Hepatocyte (in vitro differentiated cells): ENCODE data around the gene CSF1R. TPM values are rescaled to one million over a fixed set of nuclear protein-coding genes. Genes with fewer than 3 reads are reported as not detected.

Experiments used
- DNase-seq: peaks from one replicate; pipeline ENCODE4 v3.0.0-alpha.2; 2016; ENCODE audit warnings: low spot score
- H2AFZ ChIP-seq: fragments of 200-600 bp; sonication (generic); 2 replicates; pipeline ENCODE4 v1.6.0; 2016; ENCODE audit warnings: antibody characterized with exemption, mild to moderate bottlenecking
- H3K27ac ChIP-seq: fragments of 200-600 bp; sonication (generic); 2 replicates; pipeline ENCODE4 v1.5.1; 2016; ENCODE audit warnings: mild to moderate bottlenecking
- H3K27me3 ChIP-seq: fragments of 200-600 bp; sonication (generic); 2 replicates; pipeline ENCODE4 v1.6.1; 2016
- H3K36me3 ChIP-seq: fragments of 200-600 bp; sonication (generic); replicated peaks from 2 replicates; pipeline ENCODE4 v1.5.1; 2016; ENCODE audit warnings: low read depth; ENCODE audit not compliant: insufficient read depth
- H3K4me1 ChIP-seq: fragments of 200-600 bp; sonication (generic); 2 replicates; pipeline ENCODE4 v1.5.1; 2016; ENCODE audit warnings: mild to moderate bottlenecking, moderate library complexity; ENCODE audit not compliant: insufficient read depth
- H3K4me2 ChIP-seq: fragments of 200-600 bp; sonication (generic); 2 replicates; pipeline ENCODE4 v1.6.0; 2016
- H3K4me3 ChIP-seq: fragments of 200-600 bp; sonication (generic); 2 replicates; pipeline ENCODE4 v1.5.1; 2016; ENCODE audit warnings: mild to moderate bottlenecking
- H3K79me2 ChIP-seq: fragments of 200-600 bp; sonication (generic); 2 replicates; pipeline ENCODE4 v1.6.0; 2017; ENCODE audit warnings: mild to moderate bottlenecking
- H3K9me2 ChIP-seq: fragments of 200-600 bp; sonication (generic); replicated peaks from 2 replicates; pipeline ENCODE4 v1.6.0; 2017; ENCODE audit warnings: mild to moderate bottlenecking; ENCODE audit not compliant: insufficient read depth
- H3K9me3 ChIP-seq: fragments of 200-600 bp; sonication (generic); 2 replicates; pipeline ENCODE4 v1.5.1; 2016; ENCODE audit warnings: low read depth, mild to moderate bottlenecking
- H4K20me1 ChIP-seq: fragments of 200-600 bp; sonication (generic); 2 replicates; pipeline ENCODE4 v1.6.0; 2016; ENCODE audit warnings: mild to moderate bottlenecking; ENCODE audit not compliant: insufficient read depth, poor library complexity, severe bottlenecking
- EZH2 ChIP-seq: fragments of 200-600 bp; sonication (generic); IDR thresholded peaks from 2 replicates; pipeline ENCODE4 v1.6.1; 2016; ENCODE audit warnings: antibody characterized with exemption, mild to moderate bottlenecking, borderline replicate concordance
- EZH2phosphoT487 ChIP-seq: fragments of 200-600 bp; sonication (generic); IDR thresholded peaks from one replicate; pipeline ENCODE4 v1.6.1; 2018; ENCODE audit warnings: antibody characterized with exemption, mild to moderate bottlenecking, low read depth, moderate library complexity; ENCODE audit not compliant: unreplicated experiment, severe bottlenecking
- WGBS: methylation state at CpG from one replicate; pipeline ENCODE4 v1.1.6; 2016; ENCODE audit warnings: low lambda C conversion rate; ENCODE audit errors: missing lambda C conversion rate; 5-methylcytosine and 5-hydroxymethylcytosine counted together
- polyA plus RNA-seq: library from polyadenylated mRNA; unstranded; fragments of >200 nt; fragmentation: Nextera tagmentation; extraction: Ambion mirVana; gene quantifications from 2 replicates; pipeline ENCODE4 v1.2.1, GENCODE V29; 2016
- total RNA-seq: library from RNA; depleted of rRNA; stranded (reverse); fragments of >200 nt; gene quantifications from 2 replicates; pipeline ENCODE4 v1.2.3, GENCODE V29; 2014
- TF ChIP-seq, protein P1 (sequence below): fragments of 200-600 bp; sonication (generic); IDR thresholded peaks from 2 replicates; pipeline ENCODE4 v1.5.1; 2016; ENCODE audit warnings: antibody characterized with exemption, mild to moderate bottlenecking; ENCODE audit not compliant: poor library complexity

CSF1R gene
- total and polyA plus RNA-seq, 2 experiments from 2014 or later = 3.6 to 4.7 TPM

DNA sequence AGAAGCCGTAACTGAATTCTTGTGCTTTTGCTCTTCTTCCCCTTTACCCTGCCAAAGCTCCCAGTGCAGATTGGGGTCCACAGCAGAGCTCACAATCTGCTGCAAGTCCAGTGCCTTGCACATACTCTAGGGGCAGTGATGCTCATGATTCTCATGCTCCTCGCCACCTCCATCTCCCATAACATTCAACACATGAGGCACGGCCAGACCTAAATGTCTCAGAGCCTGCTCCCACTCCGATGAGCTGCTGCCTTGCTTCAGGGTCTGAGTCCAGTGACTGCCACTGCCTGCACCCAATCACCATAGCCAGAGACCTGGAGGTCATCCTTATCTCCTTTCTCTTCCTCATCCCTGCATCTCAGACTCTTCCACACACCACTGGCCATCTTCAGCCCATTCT is 10.5 kb downstream of the CSF1R start:
- H3K4me3 ChIP-seq = no peak overlapping the region
- no peak for DNase-seq
- no peaks in the 10 kb centered on the region for H4K20me1 ChIP-seq
- H3K9me2 ChIP-seq = no peaks in the 10 kb centered on the region
- H3K4me1 ChIP-seq = no peaks in the 10 kb centered on the region
- no peaks in the 10 kb centered on the region for H3K9me3 ChIP-seq
- 75% methylated on average over 4 of the region's 4 CpGs for WGBS
- H3K27me3 ChIP-seq = no peaks in the 10 kb centered on the region
- no peak overlapping the region for H2AFZ ChIP-seq
- no peak overlapping the region for H3K4me2 ChIP-seq
- H3K36me3 ChIP-seq = no peaks in the 10 kb centered on the region
- H3K79me2 ChIP-seq = no peaks in the 10 kb centered on the region
- no peak overlapping the region for H3K27ac ChIP-seq
- TF ChIP-seq, protein P1, sequence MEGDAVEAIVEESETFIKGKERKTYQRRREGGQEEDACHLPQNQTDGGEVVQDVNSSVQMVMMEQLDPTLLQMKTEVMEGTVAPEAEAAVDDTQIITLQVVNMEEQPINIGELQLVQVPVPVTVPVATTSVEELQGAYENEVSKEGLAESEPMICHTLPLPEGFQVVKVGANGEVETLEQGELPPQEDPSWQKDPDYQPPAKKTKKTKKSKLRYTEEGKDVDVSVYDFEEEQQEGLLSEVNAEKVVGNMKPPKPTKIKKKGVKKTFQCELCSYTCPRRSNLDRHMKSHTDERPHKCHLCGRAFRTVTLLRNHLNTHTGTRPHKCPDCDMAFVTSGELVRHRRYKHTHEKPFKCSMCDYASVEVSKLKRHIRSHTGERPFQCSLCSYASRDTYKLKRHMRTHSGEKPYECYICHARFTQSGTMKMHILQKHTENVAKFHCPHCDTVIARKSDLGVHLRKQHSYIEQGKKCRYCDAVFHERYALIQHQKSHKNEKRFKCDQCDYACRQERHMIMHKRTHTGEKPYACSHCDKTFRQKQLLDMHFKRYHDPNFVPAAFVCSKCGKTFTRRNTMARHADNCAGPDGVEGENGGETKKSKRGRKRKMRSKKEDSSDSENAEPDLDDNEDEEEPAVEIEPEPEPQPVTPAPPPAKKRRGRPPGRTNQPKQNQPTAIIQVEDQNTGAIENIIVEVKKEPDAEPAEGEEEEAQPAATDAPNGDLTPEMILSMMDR = no peak
- no peak for TF ChIP-seq EZH2phosphoT487
- no peak for TF ChIP-seq EZH2

DNA sequence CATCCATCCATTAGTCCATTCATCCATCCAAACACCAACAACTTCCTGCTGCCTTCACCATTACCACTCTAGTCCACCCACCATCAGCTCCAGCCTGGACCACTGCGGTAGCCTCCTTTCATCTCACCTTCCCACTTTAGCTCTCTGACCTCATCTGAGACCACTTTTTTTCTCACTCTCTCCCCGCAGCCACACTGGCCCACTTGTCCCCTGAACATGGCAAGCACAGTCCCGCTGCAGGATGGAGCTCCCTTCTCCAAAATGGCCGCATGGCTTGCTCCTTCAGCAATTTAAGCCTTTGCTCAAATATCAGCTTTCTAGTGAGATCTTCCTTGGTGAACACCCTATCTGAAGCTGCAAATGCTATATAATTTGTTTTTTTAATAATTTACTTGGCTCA is 11.1 kb downstream of the CSF1R start:
- no peaks in the 10 kb centered on the region for H3K36me3 ChIP-seq
- TF ChIP-seq EZH2phosphoT487 = no peak
- no peak for TF ChIP-seq EZH2
- TF ChIP-seq, protein P1 = no peak
- no peak overlapping the region for H3K4me2 ChIP-seq
- no peaks in the 10 kb centered on the region for H4K20me1 ChIP-seq
- no peak overlapping the region for H3K4me3 ChIP-seq
- no peak overlapping the region for H2AFZ ChIP-seq
- no peaks in the 10 kb centered on the region for H3K9me3 ChIP-seq
- DNase-seq = no peak
- no peaks in the 10 kb centered on the region for H3K4me1 ChIP-seq
- H3K79me2 ChIP-seq = no peaks in the 10 kb centered on the region
- no peaks in the 10 kb centered on the region for H3K9me2 ChIP-seq
- WGBS = 94% methylated on average over 4 of the region's 4 CpGs
- no peaks in the 10 kb centered on the region for H3K27me3 ChIP-seq
- H3K27ac ChIP-seq = no peak overlapping the region

DNA sequence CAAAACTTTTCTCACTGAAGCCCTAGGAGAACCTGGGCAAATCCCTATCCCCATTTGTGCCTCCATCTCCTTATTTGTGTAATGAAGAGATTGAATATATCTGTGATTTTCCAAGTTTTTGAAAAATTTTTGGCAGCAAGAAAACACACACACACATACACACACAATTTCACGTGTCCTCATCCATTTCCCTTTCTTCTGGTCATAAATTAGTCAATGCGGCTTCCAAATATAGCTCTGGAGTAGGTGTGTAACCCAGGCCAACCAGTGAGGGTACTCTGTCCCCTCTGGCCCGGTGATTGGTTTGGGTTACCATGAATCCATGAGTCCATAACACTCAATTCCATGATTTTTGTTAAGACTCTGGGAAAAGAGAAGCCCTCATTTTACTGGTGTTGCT is 12.7 kb downstream of the CSF1R start:
- Histone ChIP-seq H3K9me3 (no peaks in the 10 kb centered on the region), H3K79me2 (no peaks in the 10 kb centered on the region), H3K36me3 (no peaks in the 10 kb centered on the region), H2AFZ (no peak overlapping the region), H3K27me3 (no peaks in the 10 kb centered on the region), H4K20me1 (no peaks in the 10 kb centered on the region), H3K9me2 (no peaks in the 10 kb centered on the region), H3K4me1 (no peaks in the 10 kb centered on the region), H3K27ac (no peak overlapping the region), H3K4me2 (no peak overlapping the region), H3K4me3 (no peak overlapping the region)
- 83% methylated on average over 3 of the region's 3 CpGs for WGBS
- DNase-seq = no peak
- TF ChIP-seq EZH2phosphoT487 (no peak), EZH2 (no peak)
- TF ChIP-seq, protein P1 = no peak
